NCI-H2107 treated with DMSO at 0.1 percent for 48 hours (cell line): ENCODE measurements around the gene B3GAT3.
"Not testable (repeated sequence)": the region's sequence is repeated elsewhere in the genome, so short reads cannot be mapped to it uniquely, and the experiment has no call there.

Experiments
- DNase-seq: peaks from one replicate; lab custom pipeline; 2025; ENCODE audit not compliant: unreplicated experiment; lab: John Stamatoyannopoulos, UW

B3GAT3 gene

DNA sequence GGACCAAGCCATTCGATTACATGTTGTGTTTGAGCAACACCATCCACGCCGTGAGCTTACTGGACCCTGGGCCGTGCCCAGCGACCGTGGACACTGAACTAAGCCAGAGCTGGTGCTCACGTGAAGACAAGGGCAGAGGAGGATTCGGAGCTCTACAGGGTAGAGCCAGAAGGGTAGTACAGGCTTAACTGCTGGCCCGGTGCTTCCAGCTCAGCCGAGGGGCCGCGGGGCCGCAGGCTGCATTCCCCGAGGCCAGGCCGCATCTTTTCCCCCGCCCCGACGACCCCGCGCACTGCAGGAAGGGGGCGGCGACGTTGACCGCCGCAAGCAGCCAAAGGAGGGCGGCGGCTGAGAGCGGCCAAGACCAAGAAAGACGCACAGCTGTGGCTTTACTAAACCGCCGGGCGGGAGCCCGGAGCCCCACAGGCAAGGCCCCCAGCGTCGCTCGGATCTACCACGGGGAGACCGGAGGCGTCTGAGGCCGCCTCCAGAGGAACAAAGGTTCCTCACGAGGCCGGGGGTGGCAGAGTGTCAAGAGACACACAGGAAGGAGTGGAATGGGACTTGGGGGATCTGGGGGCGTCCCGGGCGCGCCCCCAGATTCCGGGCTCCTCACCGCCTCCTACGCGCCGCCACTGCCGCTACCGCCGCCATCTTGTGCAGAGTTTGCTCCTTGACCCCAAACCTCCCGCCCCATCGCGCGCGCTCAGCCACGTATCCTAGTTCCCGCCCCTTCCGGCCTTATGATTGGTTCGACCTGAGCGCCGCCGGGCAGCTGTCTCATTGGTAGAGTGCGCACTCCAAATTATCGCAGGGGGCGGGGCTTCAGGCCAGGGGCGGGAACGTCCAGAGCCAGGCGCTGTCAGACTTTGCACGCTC is 24.4 kb upstream of the B3GAT3 start, which contains the start of gene GANAB:
Gene GANAB, minus strand, starts transcription at position 668 of the 879 bp plus-strand sequence. Its CDS starts 14 bp downstream, at position 654.
- DNase-seq, result peak; percentile 95

- DNase-seq, result no peak
These were observed 23.8 kb upstream of the B3GAT3 start for GRCh38 chr11:62645671-62645945.

- DNase-seq, result no peak
These were observed 22.4 kb upstream of the B3GAT3 start for GRCh38 chr11:62644220-62644619.

DNA sequence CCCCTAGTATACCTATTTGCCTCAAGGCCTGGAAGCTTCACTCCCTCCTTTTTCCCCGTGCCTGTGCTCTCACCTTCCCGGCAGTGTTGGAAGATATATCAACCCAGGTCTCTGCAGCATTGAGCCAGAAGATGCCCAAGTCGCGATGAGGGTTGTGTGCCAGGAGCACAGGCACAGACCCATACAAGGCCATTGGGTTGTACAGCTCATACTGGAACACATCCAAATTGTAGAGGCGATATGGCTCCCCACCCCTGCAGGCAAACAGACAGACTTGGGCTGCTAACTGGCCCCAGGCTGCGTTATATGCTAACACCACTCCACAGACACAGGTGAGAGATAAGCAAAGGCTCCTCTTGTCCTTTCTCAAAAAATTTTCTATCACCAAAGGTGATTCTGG is 10.7 kb upstream of the B3GAT3 start:
- no peak for DNase-seq

DNA sequence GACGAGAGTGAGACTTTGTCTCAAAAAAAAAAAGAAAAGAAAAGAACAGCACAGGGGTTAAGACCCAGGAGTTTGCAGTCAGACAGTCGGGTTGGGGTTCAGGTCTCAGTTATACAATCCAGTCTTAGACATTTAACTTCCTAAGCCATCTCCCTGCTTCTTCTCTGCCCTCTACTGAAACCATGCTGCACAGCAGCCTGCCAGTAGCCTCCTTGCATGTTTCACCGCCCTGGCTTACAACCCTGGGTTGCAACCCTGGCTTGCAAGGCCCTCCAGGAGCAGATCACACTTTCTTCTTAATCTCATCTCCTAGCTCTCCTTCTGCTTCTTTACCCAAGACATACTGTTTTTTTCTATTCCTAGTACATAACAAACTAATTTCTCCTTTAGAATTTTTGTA is 5.9 kb upstream of the B3GAT3 start:
- DNase-seq, result no peak

- no peak for DNase-seq
These were observed 797 bp upstream of the B3GAT3 start for GRCh38 chr11:62622476-62623089.

DNA sequence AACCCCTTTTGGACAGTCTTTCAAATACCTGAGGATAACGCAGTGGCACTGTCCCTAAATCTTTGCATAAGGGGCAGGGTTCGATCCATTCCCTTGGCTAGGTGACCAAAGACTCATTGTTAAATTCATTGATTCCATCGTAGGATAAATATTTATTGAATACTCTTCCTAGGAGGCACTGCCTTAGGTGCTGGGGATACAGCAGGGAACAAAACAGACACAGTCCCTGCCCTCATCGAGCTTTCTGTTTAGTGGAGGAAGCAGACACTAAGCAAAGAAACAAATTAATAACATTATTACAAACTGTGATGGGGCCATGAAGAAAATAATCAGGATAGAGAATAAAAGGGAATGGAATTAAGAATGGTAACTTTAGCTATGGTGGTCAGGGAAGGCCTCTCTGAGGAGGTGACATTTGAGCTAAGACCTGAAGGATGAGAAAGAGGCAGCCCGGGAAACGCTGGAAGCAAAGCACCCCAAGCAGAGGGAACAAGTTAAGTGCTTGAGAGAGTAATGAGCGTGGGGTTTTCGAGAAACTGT is 689 bp downstream of the B3GAT3 start:
- no peak for DNase-seq

GRCh38 chr11:62616957-62617356 is 4.8 kb downstream of the B3GAT3 start:
- not testable (repeated sequence) for DNase-seq

DNA sequence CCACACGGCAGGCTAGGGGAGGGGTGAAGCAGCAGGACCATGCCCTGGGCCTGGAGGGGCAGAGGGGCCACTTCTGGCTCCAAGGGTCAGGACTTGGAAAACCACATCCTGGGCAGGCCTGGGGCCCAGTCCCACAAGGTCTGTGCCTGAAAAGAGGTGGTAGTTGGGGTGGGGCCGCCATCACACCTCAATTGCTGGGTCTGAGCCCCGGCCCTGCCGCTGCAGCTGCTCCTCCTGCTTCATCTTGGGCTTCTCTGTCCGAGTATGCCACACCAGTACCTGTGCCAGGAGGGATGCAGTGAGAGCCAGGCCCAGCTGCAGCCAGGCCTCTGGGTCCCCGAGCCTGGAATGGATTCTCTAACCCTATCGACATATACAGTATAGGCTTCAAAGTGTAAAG is 6.3 kb downstream of the B3GAT3 start:
- no peak for DNase-seq

DNA sequence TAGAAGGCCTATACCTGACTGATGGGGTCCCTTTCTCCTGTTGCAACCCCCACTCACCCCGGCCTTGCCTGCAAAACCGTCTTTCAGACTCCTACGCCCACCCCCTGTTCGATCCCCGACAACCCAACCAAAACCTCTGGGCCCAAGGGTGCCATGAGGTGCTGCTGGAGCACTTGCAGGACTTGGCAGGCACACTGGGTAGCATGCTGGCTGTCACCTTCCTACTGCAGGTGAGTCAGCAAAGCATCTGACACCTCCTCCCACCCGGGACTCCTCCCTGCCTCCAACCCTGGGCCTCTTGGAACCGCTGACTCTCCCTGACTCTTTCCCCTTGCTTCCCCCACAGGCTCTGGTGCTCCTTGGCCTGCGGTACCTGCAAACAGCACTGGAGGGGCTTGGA is 7.5 kb downstream of the B3GAT3 start:
- DNase-seq, result no peak

GRCh38 chr11:62613291-62613778 is 8.5 kb downstream of the B3GAT3 start:
- no peak for DNase-seq

- DNase-seq, result no peak
These were observed 9.2 kb downstream of the B3GAT3 start, which contains the start of the genes EML3 and ROM1 for GRCh38 chr11:62612366-62613290. TSS of gene EML3 (minus strand) at chr11:62612775. CDS start at chr11:62612457, 318 bp downstream. TSS of gene ROM1 (plus strand) at chr11:62613257. CDS start at chr11:62613282, 25 bp downstream.

DNA sequence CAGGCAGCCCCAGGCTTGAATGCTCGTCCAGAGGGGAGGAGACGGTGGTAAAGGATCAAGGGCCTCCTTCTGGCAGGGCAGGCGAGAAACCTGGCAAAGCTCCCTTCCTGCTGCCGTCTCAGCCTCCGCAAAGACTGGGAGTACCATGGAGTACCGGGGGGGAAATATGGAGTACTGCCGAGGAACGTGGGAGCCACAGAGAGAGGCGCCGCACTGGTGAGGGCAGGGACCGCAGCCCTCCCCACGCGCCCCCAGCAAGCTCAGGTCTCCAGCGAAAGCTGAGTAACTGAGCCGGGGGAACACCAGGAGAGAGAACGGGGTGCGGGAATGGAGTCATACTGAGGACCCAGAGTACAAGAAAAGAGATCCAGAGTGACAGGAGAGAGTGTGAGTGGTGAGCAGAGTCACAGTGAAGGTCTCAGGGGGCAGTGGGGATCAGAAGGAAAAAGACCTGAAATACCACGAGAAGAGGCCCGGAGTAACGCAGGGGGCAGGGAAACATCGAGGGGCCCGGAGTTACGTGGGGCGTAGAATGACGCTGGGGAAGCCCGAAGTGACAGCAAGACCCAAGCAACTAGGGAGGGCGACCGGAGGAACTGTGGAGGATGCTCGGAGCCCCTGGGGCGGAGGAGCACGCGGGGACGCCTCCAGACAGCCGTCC is 10.0 kb downstream of the B3GAT3 start:
- no peak for DNase-seq

DNA sequence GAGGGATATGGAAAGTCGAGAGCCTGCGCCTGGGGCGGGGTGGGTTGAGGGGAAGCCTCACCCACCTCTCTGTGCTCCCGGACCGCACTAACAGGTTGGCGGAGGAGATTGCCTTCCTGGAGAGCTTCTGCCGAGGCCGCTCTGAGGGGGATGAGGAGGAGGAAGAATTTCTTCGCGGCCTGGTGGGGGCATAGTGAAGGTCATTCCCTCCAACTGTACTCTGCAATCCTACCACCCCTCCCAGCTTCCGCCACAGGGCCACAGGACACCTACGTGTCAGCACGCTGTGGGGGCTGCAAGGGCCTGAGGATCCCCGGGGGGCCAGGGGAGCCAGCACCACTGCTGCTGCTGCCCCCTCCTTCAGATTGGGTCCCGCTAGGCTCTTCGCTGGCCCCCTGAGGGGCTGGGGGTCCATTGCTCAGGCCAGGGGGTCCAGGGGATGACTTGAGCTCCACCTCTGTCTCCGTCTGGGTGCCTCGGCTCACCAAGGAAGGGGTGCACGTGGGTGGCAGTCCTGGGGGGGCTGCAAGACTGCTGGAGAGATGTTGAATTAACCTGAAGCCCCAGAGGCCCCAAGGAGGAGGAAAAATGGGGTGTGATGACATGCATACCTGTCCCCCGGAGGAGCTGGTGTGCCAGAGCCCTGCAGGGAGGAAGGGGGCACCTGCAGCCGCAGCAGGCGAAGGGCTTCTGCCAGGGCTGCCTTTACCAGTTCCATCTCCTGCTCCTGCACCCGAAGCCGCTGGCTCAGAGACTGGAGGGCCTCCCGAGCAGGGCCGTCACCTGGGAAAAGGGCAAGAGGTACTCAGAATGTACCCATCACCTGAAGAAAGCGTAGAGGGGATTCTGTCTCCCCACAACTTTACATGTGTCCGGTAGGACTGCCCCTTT is 10.7 kb downstream of the B3GAT3 start:
- no peak for DNase-seq

DNA sequence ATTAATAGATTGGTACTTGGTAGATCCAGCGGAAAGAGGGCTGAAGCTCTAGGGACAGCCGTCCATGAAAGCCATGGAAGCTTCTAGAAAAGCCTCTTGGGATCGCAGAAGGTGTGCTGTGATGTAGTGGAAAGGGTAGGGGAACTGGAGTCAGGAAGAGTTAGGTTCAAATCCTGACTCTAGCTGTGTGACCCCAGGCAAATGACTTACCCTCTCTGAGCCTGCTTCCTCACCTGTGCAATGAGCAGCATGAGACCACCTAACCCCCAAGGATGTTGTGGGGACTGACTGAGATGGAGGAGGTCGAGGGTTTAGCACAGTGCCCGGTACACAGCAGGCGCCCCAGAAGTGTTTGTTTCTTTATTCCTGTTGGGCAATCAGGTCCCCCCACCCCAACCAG is 11.4 kb downstream of the B3GAT3 start:
- DNase-seq, result no peak

GRCh38 chr11:62608776-62609175 is 13.0 kb downstream of the B3GAT3 start:
- no peak for DNase-seq

- no peak for DNase-seq
These were observed 14.1 kb downstream of the B3GAT3 start for GRCh38 chr11:62607714-62608113.

- DNase-seq, result no peak
These were observed 15.9 kb downstream of the B3GAT3 start for GRCh38 chr11:62605902-62606301.

DNA sequence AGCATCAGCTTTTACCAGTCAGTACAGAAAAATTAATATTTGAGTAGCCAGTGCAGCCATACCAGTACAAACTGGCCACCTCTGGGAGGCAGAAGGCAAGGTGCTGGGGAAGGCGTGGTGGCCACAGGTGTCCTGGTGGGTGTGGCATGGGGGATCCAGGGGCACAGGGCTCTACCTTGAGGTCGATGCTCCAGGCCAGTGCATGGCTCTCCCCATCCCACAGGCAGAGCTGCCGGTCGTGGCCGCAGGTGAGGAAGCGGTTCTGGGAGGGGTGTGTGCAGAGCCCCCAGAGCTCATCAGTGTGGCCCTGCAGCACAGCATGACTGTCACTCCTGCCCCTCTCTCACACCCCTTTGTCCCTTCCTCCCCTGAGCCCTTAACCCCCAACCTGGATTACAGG is 16.3 kb downstream of the B3GAT3 start:
- no peak for DNase-seq
